Measurements from ENCODE around the gene MYO3B. TPM values are rescaled to one million over a fixed set of nuclear protein-coding genes. Genes with fewer than 3 reads are reported as not detected.

The MYO3B gene
- total RNA-seq, 2 experiments from 2014 or later, result not detected

DNA sequence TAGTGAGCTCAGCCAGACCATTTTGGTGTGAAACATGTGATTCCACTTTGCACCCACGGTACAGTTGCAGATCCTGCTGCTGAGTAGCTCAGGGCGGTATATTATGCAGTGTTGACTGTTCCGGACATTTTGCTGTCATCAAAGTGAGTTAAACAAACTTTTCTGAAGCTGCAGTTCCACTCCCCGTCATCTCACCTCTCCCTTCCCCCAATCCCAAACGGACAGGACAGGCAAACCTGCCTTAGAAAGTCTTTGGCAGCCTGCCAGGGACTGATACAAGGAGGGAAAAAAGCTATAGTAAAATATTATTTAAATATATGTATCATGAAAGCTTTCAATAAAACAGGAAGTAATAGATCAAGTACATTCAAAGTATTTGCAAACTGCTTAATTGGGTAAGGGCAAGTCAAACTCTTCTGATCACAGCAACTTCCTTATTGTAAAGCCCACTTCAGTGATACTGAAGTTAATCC lies 501.7 kb downstream of the MYO3B start:
- Histone ChIP-seq H3K9me3 (ENCODE audit: low read length) (no peaks in the 10 kb centered on the region), H3K4me3 (ENCODE audit: low read depth, low read length, poor library complexity, severe bottlenecking) (no peak overlapping the region), H3K4me2 (ENCODE audit: low read length) (no peak overlapping the region), H3K36me3 (ENCODE audit: insufficient read depth, low read length) (no peaks in the 10 kb centered on the region), H3K9me2 (ENCODE audit: insufficient read depth, low read length) (no peaks in the 10 kb centered on the region), H3K27ac (ENCODE audit: low read depth, low read length, poor library complexity, severe bottlenecking) (no peak overlapping the region), H3K79me2 (ENCODE audit: insufficient read depth, low read depth, low read length) (no peaks in the 10 kb centered on the region), H4K20me1 (ENCODE audit: insufficient read depth, low read length) (no peaks in the 10 kb centered on the region), H2AFZ (ENCODE audit: low read length) (no peak overlapping the region), H3K4me1 (ENCODE audit: insufficient read depth, low read length, poor library complexity, severe bottlenecking) (no peaks in the 10 kb centered on the region)
- DNase-seq (ENCODE audit: low spot score), result no peak
- POLR2A ChIA-PET, result interaction anchor here (0.7 to 1.6 kb wide), 7 partner anchors 10 to 1939 kb away, joined by 3 to 9 read pairs (median 4); no protein-coding TSS in a partner anchor
- intact Hi-C loops (cut with micrococcal nuclease; ENCODE audit: unreplicated experiment), result no loop called here
- TF ChIP-seq, protein P1, sequence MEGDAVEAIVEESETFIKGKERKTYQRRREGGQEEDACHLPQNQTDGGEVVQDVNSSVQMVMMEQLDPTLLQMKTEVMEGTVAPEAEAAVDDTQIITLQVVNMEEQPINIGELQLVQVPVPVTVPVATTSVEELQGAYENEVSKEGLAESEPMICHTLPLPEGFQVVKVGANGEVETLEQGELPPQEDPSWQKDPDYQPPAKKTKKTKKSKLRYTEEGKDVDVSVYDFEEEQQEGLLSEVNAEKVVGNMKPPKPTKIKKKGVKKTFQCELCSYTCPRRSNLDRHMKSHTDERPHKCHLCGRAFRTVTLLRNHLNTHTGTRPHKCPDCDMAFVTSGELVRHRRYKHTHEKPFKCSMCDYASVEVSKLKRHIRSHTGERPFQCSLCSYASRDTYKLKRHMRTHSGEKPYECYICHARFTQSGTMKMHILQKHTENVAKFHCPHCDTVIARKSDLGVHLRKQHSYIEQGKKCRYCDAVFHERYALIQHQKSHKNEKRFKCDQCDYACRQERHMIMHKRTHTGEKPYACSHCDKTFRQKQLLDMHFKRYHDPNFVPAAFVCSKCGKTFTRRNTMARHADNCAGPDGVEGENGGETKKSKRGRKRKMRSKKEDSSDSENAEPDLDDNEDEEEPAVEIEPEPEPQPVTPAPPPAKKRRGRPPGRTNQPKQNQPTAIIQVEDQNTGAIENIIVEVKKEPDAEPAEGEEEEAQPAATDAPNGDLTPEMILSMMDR (conservative IDR thresholded peaks at IDR 0.05; ENCODE audit: low read length), result no peak
- TF ChIP-seq EZH2phosphoT487 (IDR thresholded peaks at IDR 0.05; ENCODE audit: borderline replicate concordance, low read depth, low read length), result no peak
- BruUV-seq (replicated peaks), result no TSS peak
- CTCF ChIA-PET (ENCODE audit: unreplicated experiment), result interaction anchor here (0.6 kb wide), 1 partner anchor 59 kb away, joined by 4 read pairs; no protein-coding TSS in a partner anchor

DNA sequence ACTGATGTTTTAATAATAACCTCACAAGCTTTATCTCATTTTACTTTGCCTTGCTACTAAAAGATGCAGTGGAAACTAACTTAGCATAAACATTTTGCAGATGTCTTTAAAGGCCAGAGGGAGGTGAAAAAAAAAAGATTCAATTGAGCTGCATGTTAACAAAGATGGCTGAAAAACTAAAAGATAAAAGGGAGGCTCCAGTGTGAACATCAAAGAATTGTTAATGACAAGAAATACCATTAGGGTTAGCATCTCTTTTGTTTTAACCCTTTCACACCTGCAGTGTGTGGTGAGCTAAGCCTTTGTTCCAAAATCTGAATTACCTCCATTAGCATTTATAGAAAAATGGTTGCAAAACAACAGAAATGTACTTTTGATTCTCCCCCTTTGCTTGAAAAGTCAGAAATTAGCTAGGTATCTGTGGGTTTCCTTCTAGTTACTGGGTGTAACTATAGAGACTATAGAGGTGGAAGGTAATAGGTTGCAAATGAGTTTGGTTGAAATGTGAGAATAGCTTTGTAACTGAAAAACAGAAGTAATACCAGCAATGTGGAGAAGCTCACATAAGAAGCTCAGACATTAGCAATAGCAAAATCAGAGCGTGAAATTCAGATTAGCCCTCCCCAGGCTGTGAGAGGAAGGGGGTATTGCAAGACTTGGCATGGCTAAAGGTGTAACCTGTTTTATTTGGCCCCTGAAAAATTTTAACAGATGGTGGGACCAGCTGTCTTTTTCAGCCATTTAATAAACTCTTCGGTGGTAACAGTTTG lies 502.4 kb downstream of the MYO3B start:
- intact Hi-C loops (cut with micrococcal nuclease; ENCODE audit: unreplicated experiment), result no loop called here
- DNase-seq (ENCODE audit: low spot score), result no peak
- Histone ChIP-seq H3K4me2 (ENCODE audit: low read length) (no peak overlapping the region), H3K79me2 (ENCODE audit: insufficient read depth, low read depth, low read length) (no peaks in the 10 kb centered on the region), H3K4me1 (ENCODE audit: insufficient read depth, low read length, poor library complexity, severe bottlenecking) (no peaks in the 10 kb centered on the region), H4K20me1 (ENCODE audit: insufficient read depth, low read length) (no peaks in the 10 kb centered on the region), H3K4me3 (ENCODE audit: low read depth, low read length, poor library complexity, severe bottlenecking) (no peak overlapping the region), H2AFZ (ENCODE audit: low read length) (no peak overlapping the region), H3K9me2 (ENCODE audit: insufficient read depth, low read length) (no peaks in the 10 kb centered on the region), H3K36me3 (ENCODE audit: insufficient read depth, low read length) (no peaks in the 10 kb centered on the region), H3K27ac (ENCODE audit: low read depth, low read length, poor library complexity, severe bottlenecking) (no peak overlapping the region), H3K9me3 (ENCODE audit: low read length) (no peaks in the 10 kb centered on the region)
- BruUV-seq (replicated peaks), result no TSS peak
- CTCF ChIA-PET (ENCODE audit: unreplicated experiment), result no interaction called here
- POLR2A ChIA-PET, result interaction anchor here (0.5 to 1.6 kb wide), 7 partner anchors 9 to 1939 kb away, joined by 3 to 7 read pairs (median 4); no protein-coding TSS in a partner anchor
- TF ChIP-seq EZH2phosphoT487 (IDR thresholded peaks at IDR 0.05; ENCODE audit: borderline replicate concordance, low read depth, low read length), result no peak
- TF ChIP-seq, protein P1 (conservative IDR thresholded peaks at IDR 0.05; ENCODE audit: low read length), result no peak

DNA sequence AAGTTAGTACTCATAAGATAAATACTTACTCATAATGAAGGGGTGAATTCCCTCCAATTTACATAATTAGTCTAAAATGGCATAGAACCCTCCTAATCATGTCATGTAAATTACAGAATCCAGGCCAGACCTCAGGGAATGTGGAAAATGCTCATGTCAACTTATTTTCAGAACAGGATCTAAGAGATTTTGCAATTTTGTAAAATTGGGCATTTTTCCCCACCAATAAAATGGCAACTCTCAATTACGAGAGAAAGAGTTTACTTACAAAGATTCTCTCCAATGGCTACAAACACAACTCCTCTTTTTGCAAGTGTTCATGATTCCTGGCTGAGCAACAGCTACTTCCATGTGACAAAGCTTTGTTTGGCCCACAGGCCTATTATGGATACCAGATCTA lies 503.4 kb downstream of the MYO3B start:
- Histone ChIP-seq H4K20me1 (ENCODE audit: insufficient read depth, low read length) (no peaks in the 10 kb centered on the region), H3K79me2 (ENCODE audit: insufficient read depth, low read depth, low read length) (no peaks in the 10 kb centered on the region), H3K9me3 (ENCODE audit: low read length) (no peaks in the 10 kb centered on the region), H3K4me1 (ENCODE audit: insufficient read depth, low read length, poor library complexity, severe bottlenecking) (no peaks in the 10 kb centered on the region), H3K9me2 (ENCODE audit: insufficient read depth, low read length) (no peaks in the 10 kb centered on the region), H3K4me2 (ENCODE audit: low read length) (no peak overlapping the region), H3K27ac (ENCODE audit: low read depth, low read length, poor library complexity, severe bottlenecking) (no peak overlapping the region), H2AFZ (ENCODE audit: low read length) (no peak overlapping the region), H3K4me3 (ENCODE audit: low read depth, low read length, poor library complexity, severe bottlenecking) (no peak overlapping the region), H3K36me3 (ENCODE audit: insufficient read depth, low read length) (no peaks in the 10 kb centered on the region)
- no peak for DNase-seq (ENCODE audit: low spot score)
- BruUV-seq (replicated peaks), result no TSS peak
- intact Hi-C loops (cut with micrococcal nuclease; ENCODE audit: unreplicated experiment), result no loop called here
- no peak for TF ChIP-seq EZH2phosphoT487 (IDR thresholded peaks at IDR 0.05; ENCODE audit: borderline replicate concordance, low read depth, low read length)
- ChIA-PET POLR2A (interaction anchor here (0.7 to 0.9 kb wide), 2 partner anchors 8 to 25 kb away, joined by 4 to 5 read pairs; no protein-coding TSS in a partner anchor), CTCF (ENCODE audit: unreplicated experiment) (no interaction called here)
